Posterior vena cava (tissue), 2 donors: ENCODE data around the gene RASD1. TPM values are rescaled to one million over a fixed set of nuclear protein-coding genes. Genes with fewer than 3 reads are reported as not detected.
"Not testable (repeated sequence)": the region's sequence is repeated elsewhere in the genome, so short reads cannot be mapped to it uniquely, and the experiment has no call there.

ENCODE experiments used
- DNase-seq: peaks from one replicate; pipeline ENCODE4 v3.0.0-alpha.2; 2020; ENCODE audit warnings: low spot score
- intact Hi-C, 2 donors: fragments of 100-400 bp; cut with DNase I; formaldehyde crosslinking; loops; one replicate each; pipeline versions ENCODE4 v1.14.1 to v1.14.2; 2022 to 2023
- total RNA-seq, 2 donors: library from RNA; stranded (reverse); fragmentation: NEBNext Ultra II Directional; extraction: Animal tissue kit (Norgen Biotek cat#: 25700); gene quantifications; one replicate each; pipeline ENCODE4 v1.2.1, GENCODE V29; 2021
- donor health status: DM: yes; HTN: yes; CAD: no.
- donor health status: DM: yes; HTN: yes; CAD: no.

Gene RASD1
- total RNA-seq, 2 donors from 2014 or later, result 7.4 to 40.3 TPM

- intact Hi-C loops, result loop anchor here (10.0 kb wide), 4 partner anchors 94 to 154 kb away; no protein-coding TSS in a partner anchor
- no peak for DNase-seq
These were observed 5.1 kb downstream of the RASD1 start for GRCh38 chr17:17491031-17491471.

- DNase-seq, result no peak
- intact Hi-C loops, result no loop called here
These were observed 8.2 kb downstream of the RASD1 start for GRCh38 chr17:17487998-17488397.

- intact Hi-C loops, DNase-seq: not testable (repeated sequence)
These were observed 9.8 kb downstream of the RASD1 start for GRCh38 chr17:17486416-17486815.

GRCh38 chr17:17485420-17485819 is 10.8 kb downstream of the RASD1 start:
- intact Hi-C loops, result no loop called here
- DNase-seq, result no peak

GRCh38 chr17:17484451-17484899 is 11.7 kb downstream of the RASD1 start:
- no peak for DNase-seq
- intact Hi-C loops, result no loop called here

- intact Hi-C loops, result no loop called here
- no peak for DNase-seq
These were observed 14.3 kb downstream of the RASD1 start for GRCh38 chr17:17481860-17482259.

- no peak for DNase-seq
- intact Hi-C loops, result no loop called here
These were observed 15.5 kb downstream of the RASD1 start for GRCh38 chr17:17480593-17481148.

- no peak for DNase-seq
- intact Hi-C loops, result no loop called here
These were observed 17.0 kb downstream of the RASD1 start for GRCh38 chr17:17479209-17479608.

- peak; percentile 97 for DNase-seq
- intact Hi-C loops, result no loop called here
These were observed 19.2 kb downstream of the RASD1 start, which contains the start of gene MED9 for GRCh38 chr17:17476865-17477467. MED9 (plus strand) TSS chr17:17477000; CDS start chr17:17477042, 42 bp downstream.

- intact Hi-C loops, result no loop called here
- DNase-seq, result no peak
These were observed 21.9 kb downstream of the RASD1 start for GRCh38 chr17:17474341-17474740.

- intact Hi-C loops, result no loop called here
- no peak for DNase-seq
These were observed 23.8 kb downstream of the RASD1 start for GRCh38 chr17:17472333-17472920.

- intact Hi-C loops, result no loop called here
- DNase-seq, result no peak
These were observed 26.2 kb downstream of the RASD1 start for GRCh38 chr17:17469996-17470395.

- intact Hi-C loops, result no loop called here
- no peak for DNase-seq
These were observed 26.8 kb downstream of the RASD1 start for GRCh38 chr17:17469358-17469757.

GRCh38 chr17:17468217-17469010 is 27.8 kb downstream of the RASD1 start:
- no peak for DNase-seq
- intact Hi-C loops, result no loop called here

GRCh38 chr17:17467720-17468119 is 28.5 kb downstream of the RASD1 start:
- intact Hi-C loops, result no loop called here
- DNase-seq, result no peak

- no peak for DNase-seq
These were observed 29.2 kb downstream of the RASD1 start for GRCh38 chr17:17467016-17467415.

GRCh38 chr17:17466511-17466910 is 29.7 kb downstream of the RASD1 start:
- intact Hi-C loops, result no loop called here

More at GRCh38 chr17:17467016-17467415, 29.2 kb downstream of the RASD1 start:
- intact Hi-C loops, result no loop called here

GRCh38 chr17:17465878-17466277 is 30.3 kb downstream of the RASD1 start:
- intact Hi-C loops, DNase-seq: not testable (repeated sequence)

More at GRCh38 chr17:17466511-17466910, 29.7 kb downstream of the RASD1 start:
- DNase-seq, result no peak

GRCh38 chr17:17463821-17464220 is 32.4 kb downstream of the RASD1 start:
- intact Hi-C loops, result no loop called here
- DNase-seq, result no peak
